Panc1 (cell line): ENCODE data around the gene VDR. TPM values are rescaled to one million over a fixed set of nuclear protein-coding genes. Genes with fewer than 3 reads are reported as not detected.

Experiments
- ATAC-seq: fragments of 200-7000 bp; cut with Tn5 transposase; 2 replicates; pipeline ENCODE4 v1.9.1; 2020; ENCODE audit warnings: mild to moderate bottlenecking, moderate library complexity
- BruUV-seq: library from RNA; stranded (reverse); fragments of 400-500 nt; replicated peaks from 2 replicates; lab custom pipeline; 2021; lab: Mats Ljungman, UMichigan
- CTCF ChIA-PET: fragments of 300-600 bp; sonication (Branson Sonifier 250); formaldehyde crosslinking; loops from one replicate; lab custom pipeline; 2022; ENCODE audit warnings: antibody characterized with exemption; lab: Charles Lee
- POLR2A ChIA-PET: fragments of 300-600 bp; sonication (Branson Sonifier 250); formaldehyde crosslinking; loops from one replicate; lab custom pipeline; 2022; ENCODE audit warnings: antibody characterized with exemption; lab: Charles Lee
- DNase-seq: peaks from one replicate; pipeline ENCODE4 v3.0.0-alpha.2; 2010; ENCODE audit warnings: low read depth, low spot score
- H3K27ac ChIP-seq: 2 replicates; pipeline ENCODE4 v1.5.1; 2011; ENCODE audit warnings: mild to moderate bottlenecking, low read length, inconsistent platforms
- H3K27me3 ChIP-seq: fragments of 200-500 bp; sonication (Bioruptor generic); 2 replicates; pipeline ENCODE4 v1.6.0; 2014; ENCODE audit warnings: low read length, inconsistent platforms; ENCODE audit not compliant: control insufficient read depth, insufficient read depth
- H3K36me3 ChIP-seq: fragments of 200-500 bp; sonication (Bioruptor generic); 2 replicates; pipeline ENCODE4 v1.5.1; 2014; ENCODE audit warnings: inconsistent platforms, mild to moderate bottlenecking, low read length, moderate library complexity; ENCODE audit not compliant: control insufficient read depth, insufficient read depth
- H3K4me1 ChIP-seq: 2 replicates; pipeline ENCODE4 v1.5.1; 2011; ENCODE audit warnings: inconsistent platforms, mild to moderate bottlenecking, low read length, moderate library complexity; ENCODE audit not compliant: control insufficient read depth, insufficient read depth
- H3K4me3 ChIP-seq, 2 experiments: 2 replicates each; pipeline ENCODE4 v1.5.1; 2011 to 2012; ENCODE audit warnings: low read depth in 2 of 2, low read length in 2 of 2, mild to moderate bottlenecking in 2 of 2, inconsistent platforms in 1 of 2, moderate library complexity in 1 of 2
- H3K9me3 ChIP-seq: fragments of 200-500 bp; sonication (Bioruptor generic); 2 replicates; pipeline ENCODE4 v1.5.1; 2014; ENCODE audit warnings: low read depth, mild to moderate bottlenecking, inconsistent platforms, low read length, moderate library complexity; ENCODE audit not compliant: control insufficient read depth, insufficient read depth
- POLR2AphosphoS5 ChIP-seq: IDR thresholded peaks from 2 replicates; pipeline ENCODE4 v1.6.1; 2012; ENCODE audit warnings: mild to moderate bottlenecking, low read depth, low read length, moderate library complexity
- SIN3A ChIP-seq: IDR thresholded peaks from 2 replicates; pipeline ENCODE4 v1.6.1; 2012; ENCODE audit warnings: low read depth, mild to moderate bottlenecking, low read length, moderate library complexity, borderline replicate concordance; ENCODE audit not compliant: insufficient read depth
- TCF7L2 ChIP-seq: IDR thresholded peaks from 2 replicates; pipeline ENCODE4 v1.6.1; 2011; ENCODE audit warnings: mild to moderate bottlenecking, low read depth, low read length, inconsistent platforms
- in situ Hi-C: cut with HindIII; loops from 2 replicates; pipeline ENCODE4 v1.10.0; 2016; ENCODE audit warnings: low sequenced_read_pairs, low pct_unique_long_range_greater_than_20kb
- intact Hi-C: fragments of 100-400 bp; cut with micrococcal nuclease; formaldehyde crosslinking; loops from one replicate; pipeline ENCODE4 v1.10.0; 2022; ENCODE audit not compliant: unreplicated experiment
- total RNA-seq: library from RNA; stranded (reverse); gene quantifications from one replicate; pipeline ENCODE4 v1.2.1, GENCODE V29; 2021; ENCODE audit not compliant: unreplicated experiment
- TF ChIP-seq, protein P1 (sequence below): fragments of 450-650 bp; IDR thresholded peaks from 2 replicates; pipeline ENCODE4 v1.5.1; 2017; ENCODE audit warnings: mild to moderate bottlenecking
- TF ChIP-seq, protein P2 (sequence below), 2 experiments: IDR thresholded peaks; 2 replicates each; pipeline ENCODE4 v1.6.1; 2011 to 2012; ENCODE audit warnings: low read depth in 2 of 2, control low read depth in 1 of 2, low read length in 1 of 2, mild to moderate bottlenecking in 1 of 2, moderate library complexity in 1 of 2; ENCODE audit not compliant: insufficient read depth in 1 of 2

VDR gene
- total RNA-seq, 1 experiment from 2014 or later: 3.0 TPM

DNA sequence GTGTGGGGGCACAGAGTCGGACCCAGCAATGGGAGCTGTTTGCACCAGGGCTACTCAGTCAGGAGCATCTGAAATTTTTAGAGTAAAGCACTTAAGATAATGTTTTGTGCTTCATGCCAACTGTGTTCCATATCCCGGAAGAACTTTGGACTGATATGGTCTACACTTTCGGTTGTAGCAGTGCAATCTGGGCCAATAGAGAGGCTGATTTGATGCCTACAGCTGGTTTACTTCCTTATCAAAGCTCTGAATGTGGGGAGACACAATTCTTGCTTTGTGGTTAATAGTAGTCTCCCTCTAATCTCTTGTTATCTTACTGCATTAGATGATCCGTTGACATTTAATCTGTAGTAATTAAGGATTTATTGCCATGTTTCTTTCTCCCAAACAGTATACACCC, 7.8 kb upstream of the VDR start:
- ChIA-PET POLR2A (no interaction called here), CTCF (interaction anchor here (0.6 kb wide), 1 partner anchor 8 kb away, joined by 4 read pairs; the partner anchor contains the start of gene VDR)
- no peak for TF ChIP-seq POLR2AphosphoS5
- TF ChIP-seq, protein P1, sequence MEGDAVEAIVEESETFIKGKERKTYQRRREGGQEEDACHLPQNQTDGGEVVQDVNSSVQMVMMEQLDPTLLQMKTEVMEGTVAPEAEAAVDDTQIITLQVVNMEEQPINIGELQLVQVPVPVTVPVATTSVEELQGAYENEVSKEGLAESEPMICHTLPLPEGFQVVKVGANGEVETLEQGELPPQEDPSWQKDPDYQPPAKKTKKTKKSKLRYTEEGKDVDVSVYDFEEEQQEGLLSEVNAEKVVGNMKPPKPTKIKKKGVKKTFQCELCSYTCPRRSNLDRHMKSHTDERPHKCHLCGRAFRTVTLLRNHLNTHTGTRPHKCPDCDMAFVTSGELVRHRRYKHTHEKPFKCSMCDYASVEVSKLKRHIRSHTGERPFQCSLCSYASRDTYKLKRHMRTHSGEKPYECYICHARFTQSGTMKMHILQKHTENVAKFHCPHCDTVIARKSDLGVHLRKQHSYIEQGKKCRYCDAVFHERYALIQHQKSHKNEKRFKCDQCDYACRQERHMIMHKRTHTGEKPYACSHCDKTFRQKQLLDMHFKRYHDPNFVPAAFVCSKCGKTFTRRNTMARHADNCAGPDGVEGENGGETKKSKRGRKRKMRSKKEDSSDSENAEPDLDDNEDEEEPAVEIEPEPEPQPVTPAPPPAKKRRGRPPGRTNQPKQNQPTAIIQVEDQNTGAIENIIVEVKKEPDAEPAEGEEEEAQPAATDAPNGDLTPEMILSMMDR: no peak
- no peak for TF ChIP-seq SIN3A
- TF ChIP-seq TCF7L2: no peak
- TF ChIP-seq, protein P2, sequence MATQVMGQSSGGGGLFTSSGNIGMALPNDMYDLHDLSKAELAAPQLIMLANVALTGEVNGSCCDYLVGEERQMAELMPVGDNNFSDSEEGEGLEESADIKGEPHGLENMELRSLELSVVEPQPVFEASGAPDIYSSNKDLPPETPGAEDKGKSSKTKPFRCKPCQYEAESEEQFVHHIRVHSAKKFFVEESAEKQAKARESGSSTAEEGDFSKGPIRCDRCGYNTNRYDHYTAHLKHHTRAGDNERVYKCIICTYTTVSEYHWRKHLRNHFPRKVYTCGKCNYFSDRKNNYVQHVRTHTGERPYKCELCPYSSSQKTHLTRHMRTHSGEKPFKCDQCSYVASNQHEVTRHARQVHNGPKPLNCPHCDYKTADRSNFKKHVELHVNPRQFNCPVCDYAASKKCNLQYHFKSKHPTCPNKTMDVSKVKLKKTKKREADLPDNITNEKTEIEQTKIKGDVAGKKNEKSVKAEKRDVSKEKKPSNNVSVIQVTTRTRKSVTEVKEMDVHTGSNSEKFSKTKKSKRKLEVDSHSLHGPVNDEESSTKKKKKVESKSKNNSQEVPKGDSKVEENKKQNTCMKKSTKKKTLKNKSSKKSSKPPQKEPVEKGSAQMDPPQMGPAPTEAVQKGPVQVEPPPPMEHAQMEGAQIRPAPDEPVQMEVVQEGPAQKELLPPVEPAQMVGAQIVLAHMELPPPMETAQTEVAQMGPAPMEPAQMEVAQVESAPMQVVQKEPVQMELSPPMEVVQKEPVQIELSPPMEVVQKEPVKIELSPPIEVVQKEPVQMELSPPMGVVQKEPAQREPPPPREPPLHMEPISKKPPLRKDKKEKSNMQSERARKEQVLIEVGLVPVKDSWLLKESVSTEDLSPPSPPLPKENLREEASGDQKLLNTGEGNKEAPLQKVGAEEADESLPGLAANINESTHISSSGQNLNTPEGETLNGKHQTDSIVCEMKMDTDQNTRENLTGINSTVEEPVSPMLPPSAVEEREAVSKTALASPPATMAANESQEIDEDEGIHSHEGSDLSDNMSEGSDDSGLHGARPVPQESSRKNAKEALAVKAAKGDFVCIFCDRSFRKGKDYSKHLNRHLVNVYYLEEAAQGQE (IDR thresholded peaks at IDR 0.05; ENCODE audit: insufficient read depth in 1 of 2, low read depth in 2 of 2, low read length in 1 of 2): no peak
- Histone ChIP-seq H3K36me3 (no peaks in the 10 kb centered on the region), H3K9me3 (no peaks in the 10 kb centered on the region), H3K27ac (no peak overlapping the region), H3K27me3 (peaks cover 11% of the 10 kb centered on the region), H3K4me1 (no peaks in the 10 kb centered on the region), H3K4me3 (no peak overlapping the region)
- ATAC-seq (no peak), DNase-seq (no peak)
- no TSS peak for BruUV-seq
- intact Hi-C loops (no loop called here), in situ Hi-C loops (no loop called here)

DNA sequence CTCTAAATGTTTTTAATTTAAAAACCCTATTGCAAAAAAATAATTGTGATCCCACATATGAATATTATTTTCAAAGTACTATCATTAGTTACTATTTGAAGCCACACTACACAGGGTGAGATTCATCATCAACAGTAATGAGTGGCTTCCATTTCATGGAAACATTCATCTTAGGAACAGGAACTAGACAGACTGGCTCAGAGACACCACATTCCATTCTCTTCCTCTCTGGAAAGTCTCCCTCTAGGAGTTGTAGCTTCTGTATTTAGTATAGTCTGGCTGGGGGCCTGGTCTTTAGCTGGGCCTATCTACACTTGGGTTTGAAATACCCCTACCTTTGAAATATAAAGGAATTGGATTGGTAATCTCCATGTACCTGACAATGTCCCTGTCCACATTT, 6.2 kb upstream of the VDR start:
- no peaks in the 10 kb centered on the region for H3K9me3 ChIP-seq
- H3K27ac ChIP-seq: no peak overlapping the region
- intact Hi-C loops: no loop called here
- peaks cover 20% of the 10 kb centered on the region for H3K27me3 ChIP-seq
- no peak for TF ChIP-seq POLR2AphosphoS5
- TF ChIP-seq SIN3A: no peak
- TF ChIP-seq, protein P2 (IDR thresholded peaks at IDR 0.05; ENCODE audit: insufficient read depth in 1 of 2, low read depth in 2 of 2, low read length in 1 of 2): no peak
- TF ChIP-seq, protein P1: no peak
- no peak for DNase-seq
- CTCF ChIA-PET: no interaction called here
- H3K4me1 ChIP-seq: no peaks in the 10 kb centered on the region
- POLR2A ChIA-PET: no interaction called here
- H3K4me3 ChIP-seq: no peak overlapping the region
- in situ Hi-C loops: no loop called here
- BruUV-seq: no TSS peak
- ATAC-seq: no peak
- H3K36me3 ChIP-seq: no peaks in the 10 kb centered on the region
